ENCODE measurements around the gene NKX6-1.

Gene NKX6-1

DNA sequence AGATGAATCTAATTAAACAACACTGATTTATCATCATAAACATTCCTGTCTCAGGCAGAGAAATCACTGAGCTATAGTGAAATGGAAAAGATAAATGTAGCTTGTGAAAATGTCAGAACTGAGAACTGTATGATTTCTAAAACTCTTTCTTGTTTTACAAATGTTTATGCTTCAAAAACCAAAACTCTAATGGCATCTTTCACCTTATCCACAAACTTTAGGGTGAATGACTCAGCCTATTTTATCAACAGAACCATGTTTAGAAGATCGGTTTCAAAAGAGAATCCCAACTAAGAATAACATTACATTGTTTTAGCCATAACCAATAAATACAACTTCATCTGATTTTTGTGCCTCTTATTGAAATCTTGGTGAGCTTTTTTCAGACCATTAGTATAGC, 21.4 kb downstream of the NKX6-1 start:
- DNase-seq (ENCODE audit: low read depth) = no peak

DNA sequence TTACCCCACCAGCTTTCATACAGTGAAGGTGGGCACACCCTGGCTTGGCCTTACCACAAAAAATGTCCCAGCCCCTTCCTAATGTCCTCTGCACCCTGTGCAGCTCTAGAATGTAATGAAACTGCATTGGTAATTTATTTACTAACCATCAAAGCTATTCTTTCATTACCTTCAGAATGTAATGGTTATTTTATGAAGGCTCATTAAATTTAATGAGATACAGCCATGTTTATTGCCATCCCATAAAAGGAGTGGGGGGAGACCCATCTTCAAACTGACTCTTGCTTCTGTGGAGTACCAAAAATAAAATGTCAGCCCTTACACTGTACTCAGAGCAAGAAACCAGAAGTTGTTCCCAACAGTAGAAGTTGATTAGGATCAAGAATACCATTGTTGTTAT, 25.0 kb downstream of the NKX6-1 start:
- DNase-seq (ENCODE audit: low read depth) = no peak

- DNase-seq (ENCODE audit: low read depth) = no peak
These were observed 26.9 kb downstream of the NKX6-1 start for GRCh38 chr4:84472154-84472553.

DNA sequence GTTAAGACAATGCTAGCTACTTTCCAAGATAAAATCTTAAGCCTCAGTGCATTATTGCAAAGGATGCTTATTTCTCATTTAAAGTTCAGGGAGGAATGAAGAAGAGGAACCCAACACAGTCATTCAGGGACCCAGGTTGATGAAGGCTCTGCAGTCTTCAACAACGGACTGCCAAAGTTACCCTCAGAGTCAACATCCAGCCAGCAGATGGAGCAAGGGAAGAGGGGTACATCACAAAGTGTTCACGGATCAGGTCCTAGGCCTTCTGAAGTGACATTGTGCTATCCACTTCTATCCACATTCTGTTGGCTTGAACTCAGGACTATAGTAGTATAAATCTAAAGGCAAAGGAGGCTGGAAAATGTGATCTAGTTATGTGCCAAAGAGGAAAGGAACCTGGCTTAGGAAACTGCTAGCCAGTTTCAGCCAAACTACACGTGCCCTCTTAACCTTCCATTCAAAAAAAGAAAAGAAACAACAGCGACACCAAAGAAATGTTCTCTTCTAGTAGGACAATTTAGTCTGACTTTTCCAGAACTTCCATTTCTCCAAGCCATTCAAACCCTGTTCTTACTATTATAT, 28.8 kb downstream of the NKX6-1 start:
- no peak for DNase-seq (ENCODE audit: low read depth)

DNA sequence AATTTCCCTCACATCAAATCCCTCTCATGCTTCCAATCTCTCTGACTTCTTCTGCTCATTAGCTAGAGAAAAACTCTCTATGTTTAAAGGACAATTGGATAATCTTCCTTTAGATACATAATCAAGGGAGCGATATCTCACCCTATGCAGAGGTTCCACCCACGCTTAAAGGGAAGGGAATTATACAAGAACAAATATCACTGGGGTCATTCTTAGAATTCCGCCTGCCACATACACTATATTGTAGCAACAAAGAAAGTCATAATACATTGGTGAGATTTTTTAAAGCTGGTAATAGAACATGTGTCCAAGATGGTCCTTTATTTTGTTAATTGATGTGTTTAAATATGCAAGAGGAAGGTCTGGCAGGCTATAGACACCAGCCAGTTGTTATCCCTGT, 31.5 kb downstream of the NKX6-1 start:
- no peak for DNase-seq (ENCODE audit: low read depth)

GRCh38 chr4:84459783-84460182, 39.3 kb downstream of the NKX6-1 start:
- no peak for DNase-seq (ENCODE audit: low read depth)

DNA sequence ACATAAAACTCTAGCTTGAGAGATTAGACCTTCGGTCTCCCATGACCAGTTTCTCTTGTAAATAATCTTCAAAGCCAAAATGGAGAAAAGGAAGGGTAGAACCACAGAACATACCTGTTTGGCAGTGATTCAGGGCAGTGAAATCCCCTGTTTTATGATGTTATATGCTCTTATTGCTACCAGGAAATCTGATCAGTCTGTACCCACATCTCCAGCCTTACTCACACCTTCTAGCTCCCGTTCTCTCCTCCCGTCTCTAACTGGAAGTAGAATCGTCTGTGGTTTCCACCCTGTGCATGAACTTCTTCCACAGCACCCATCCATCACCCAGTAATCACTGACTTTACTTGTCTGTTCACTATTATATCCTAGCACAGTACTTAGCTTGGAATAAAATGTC, 42.9 kb downstream of the NKX6-1 start:
- DNase-seq (ENCODE audit: low read depth) = no peak

- DNase-seq (ENCODE audit: low read depth) = no peak
These were observed 43.4 kb downstream of the NKX6-1 start for GRCh38 chr4:84455697-84456096.

DNA sequence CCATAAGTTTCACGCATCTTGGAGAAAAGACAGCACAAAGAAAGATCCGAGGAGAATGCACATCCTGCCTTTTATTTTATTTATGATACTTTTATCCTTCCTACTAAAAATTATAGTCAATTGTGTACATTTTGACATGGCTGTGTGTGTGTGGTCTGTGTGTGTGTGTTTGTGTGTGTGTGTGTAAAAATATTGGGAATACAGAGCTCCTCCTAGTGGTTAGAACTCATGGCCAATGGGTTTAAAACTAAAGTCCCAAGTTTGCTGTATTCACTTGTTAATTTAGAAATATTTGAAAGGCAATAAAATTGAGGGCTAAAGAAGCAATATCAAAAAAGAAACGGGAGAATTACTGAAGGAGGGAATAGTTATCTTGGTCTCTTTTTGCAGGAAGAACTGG, 47.5 kb downstream of the NKX6-1 start:
- no peak for DNase-seq (ENCODE audit: low read depth)

DNA sequence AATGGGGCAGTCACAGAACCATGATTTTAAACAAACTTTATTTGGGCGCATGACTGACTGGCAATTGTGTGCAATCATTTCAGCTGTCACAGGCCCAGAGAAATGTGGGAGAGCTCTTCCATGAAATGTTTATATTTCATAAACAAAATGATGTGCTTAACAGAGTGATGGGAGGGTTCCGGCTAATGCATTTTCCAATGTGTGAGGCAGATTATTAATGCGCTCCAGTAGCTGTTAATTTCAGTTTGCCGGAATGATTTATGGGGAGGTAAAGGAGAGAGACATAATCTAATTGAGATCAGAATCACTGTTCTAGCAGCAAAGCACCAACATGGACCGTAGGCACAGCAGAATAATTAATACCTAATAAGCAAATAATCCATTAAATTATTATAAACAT, 55.6 kb downstream of the NKX6-1 start:
- no peak for DNase-seq (ENCODE audit: low read depth)

- DNase-seq (ENCODE audit: low read depth) = no peak
These were observed 56.3 kb downstream of the NKX6-1 start for GRCh38 chr4:84442778-84443177.
